ENCODE data around the gene GNAQ.

- TF ChIP-seq CTCF (IDR thresholded peaks at IDR 0.05 in 2 of 3, conservative IDR thresholded peaks at IDR 0.05 in 1 of 3; ENCODE audit: borderline replicate concordance in 1 of 3, insufficient read depth in 1 of 3, low read depth in 2 of 3, low read length in 2 of 3) (no peak), EZH2 (IDR thresholded peaks at IDR 0.05) (no peak), TCF7L2 (IDR thresholded peaks at IDR 0.05; ENCODE audit: borderline replicate concordance, extremely low read depth, insufficient read depth, insufficient read length) (no peak), EZH2phosphoT487 (IDR thresholded peaks at IDR 0.05; ENCODE audit: borderline replicate concordance) (no peak), YY1 (IDR thresholded peaks at IDR 0.05; ENCODE audit: extremely low read depth, insufficient replicate concordance, low read depth, low read length) (no peak), ZBTB33 (IDR thresholded peaks at IDR 0.05; ENCODE audit: extremely low read depth, insufficient replicate concordance, low read length) (no peak)
Observed at GRCh38 chr9:78026947-78027346, 4.7 kb downstream of the GNAQ start.
